Large intestine (tissue), 3 donors: ENCODE measurements around the gene GJC2. TPM values are rescaled to one million over a fixed set of nuclear protein-coding genes. Genes with fewer than 3 reads are reported as not detected.

ENCODE experiments used
- DNase-seq, 2 donors: peaks; one replicate each; pipeline versions ENCODE4 v3.0.0 to v3.0.0-alpha.2; 2013
- H3K27ac ChIP-seq: one replicate; pipeline ENCODE4 v1.5.1; 2013; ENCODE audit warnings: low read length
- H3K27me3 ChIP-seq: 2 replicates; pipeline ENCODE4 v1.6.1; 2013; ENCODE audit warnings: low read length; ENCODE audit not compliant: control insufficient read depth, insufficient read depth
- H3K36me3 ChIP-seq: 2 replicates; pipeline ENCODE4 v1.6.1; 2013; ENCODE audit warnings: low read length; ENCODE audit not compliant: control insufficient read depth, insufficient read depth
- H3K4me1 ChIP-seq: one replicate; pipeline ENCODE4 v1.6.1; 2013; ENCODE audit warnings: low read length; ENCODE audit not compliant: control insufficient read depth, insufficient read depth
- H3K4me3 ChIP-seq: one replicate; pipeline ENCODE4 v1.5.1; 2013; ENCODE audit warnings: low read length
- H3K9me3 ChIP-seq: one replicate; pipeline ENCODE4 v1.6.1; 2013; ENCODE audit warnings: mild to moderate bottlenecking, low read depth, low read length, moderate library complexity; ENCODE audit not compliant: control insufficient read depth
- WGBS: methylation state at CpG from one replicate; pipeline ENCODE4 v1.1.5; 2013; ENCODE audit warnings: low lambda C conversion rate; ENCODE audit not compliant: insufficient coverage; 5-methylcytosine and 5-hydroxymethylcytosine counted together
- polyA plus RNA-seq: library from polyadenylated mRNA; unstranded; fragments of 120-200 nt; gene quantifications from one replicate; pipeline ENCODE4 v1.2.1, GENCODE V29; 2013

GJC2 gene
- polyA plus RNA-seq, 1 donor = 7.2 TPM

DNA sequence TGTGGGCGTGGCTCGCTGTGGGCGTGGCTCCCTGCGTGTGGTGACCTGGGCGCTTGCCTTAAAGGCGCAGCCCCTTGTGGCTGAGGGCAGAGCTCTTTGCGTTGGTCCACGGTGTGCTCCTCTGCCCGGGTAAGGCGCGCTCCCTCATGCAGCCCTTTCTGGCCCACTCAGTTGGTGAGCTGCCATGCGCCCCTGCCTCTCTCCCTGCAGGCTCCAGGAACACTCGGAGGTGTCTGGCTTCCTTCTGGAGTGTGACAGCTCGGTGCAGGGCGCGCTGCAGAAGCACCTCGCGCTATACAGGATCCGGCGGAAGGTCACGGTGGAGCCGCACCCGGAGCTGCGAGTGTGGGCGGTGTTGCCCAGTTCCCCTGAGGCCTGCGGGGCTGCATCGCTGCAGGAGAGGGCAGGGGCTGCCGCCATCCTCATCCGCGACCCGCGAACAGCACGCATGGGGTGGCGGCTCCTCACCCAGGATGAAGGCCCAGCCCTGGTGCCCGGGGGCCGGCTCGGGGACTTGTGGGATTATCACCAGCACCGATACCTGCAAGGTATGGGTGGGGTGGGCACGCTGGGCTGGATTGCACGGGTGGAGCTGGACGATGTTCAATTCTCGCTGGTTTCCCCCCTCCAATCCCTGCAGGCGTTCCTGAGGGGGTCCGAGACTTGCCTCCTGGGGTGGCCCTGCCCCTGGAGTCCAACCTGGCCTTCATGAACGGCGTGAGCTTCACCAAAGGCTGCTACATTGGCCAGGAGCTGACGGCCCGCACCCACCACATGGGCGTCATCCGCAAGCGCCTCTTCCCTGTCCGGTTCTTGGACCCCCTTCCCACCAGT is 25.0 kb downstream of the GJC2 start:
- Histone ChIP-seq H3K36me3 (peaks cover 19% of the 10 kb centered on the region), H3K4me3 (no peak overlapping the region), H3K27me3 (no peaks in the 10 kb centered on the region), H3K4me1 (no peaks in the 10 kb centered on the region), H3K27ac (no peak overlapping the region), H3K9me3 (peaks cover 10% of the 10 kb centered on the region)
- WGBS = no CpG with 5 or more reads among the region's 52 CpGs
- peak in 1 of 2 donors; percentile 51 for DNase-seq

DNA sequence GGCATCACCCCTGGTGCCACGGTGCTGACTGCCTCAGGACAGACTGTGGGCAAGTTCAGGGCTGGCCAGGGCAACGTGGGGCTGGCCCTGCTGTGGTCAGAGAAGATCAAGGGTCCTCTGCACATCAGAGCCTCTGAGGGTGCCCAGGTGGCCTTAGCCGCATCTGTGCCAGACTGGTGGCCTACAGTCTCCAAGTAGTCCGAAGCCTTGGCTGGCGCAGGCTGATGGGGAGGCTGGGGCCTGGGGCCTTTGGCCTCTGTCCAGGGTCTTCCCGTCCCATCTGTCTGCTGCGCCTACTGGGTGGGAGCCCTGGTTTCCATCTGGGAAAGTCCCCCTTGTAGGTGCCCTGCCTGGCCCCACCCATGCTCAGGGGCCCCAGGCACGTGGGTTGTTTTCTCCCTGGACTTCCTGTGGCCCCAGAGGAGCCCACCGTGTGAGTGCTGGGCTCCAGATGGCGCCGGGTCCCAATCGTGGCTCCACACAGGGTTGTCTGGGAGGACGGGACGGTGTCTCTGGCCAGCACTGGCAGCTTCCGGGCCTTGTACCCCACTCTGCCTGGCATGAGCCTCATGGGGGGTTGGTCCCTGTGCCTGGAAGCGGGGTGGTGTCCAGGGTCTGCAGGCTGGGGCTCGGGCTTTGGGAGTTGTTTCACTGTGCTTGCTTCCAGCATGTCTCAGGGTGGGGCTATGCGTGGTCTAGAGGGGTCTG is 25.7 kb downstream of the GJC2 start:
- no peak for DNase-seq
- no peak overlapping the region for H3K27ac ChIP-seq
- H3K4me3 ChIP-seq = no peak overlapping the region
- H3K36me3 ChIP-seq = peaks cover 19% of the 10 kb centered on the region
- H3K27me3 ChIP-seq = no peaks in the 10 kb centered on the region
- no peaks in the 10 kb centered on the region for H3K4me1 ChIP-seq
- no CpG with 5 or more reads among the region's 18 CpGs for WGBS
- H3K9me3 ChIP-seq = peaks cover 10% of the 10 kb centered on the region

DNA sequence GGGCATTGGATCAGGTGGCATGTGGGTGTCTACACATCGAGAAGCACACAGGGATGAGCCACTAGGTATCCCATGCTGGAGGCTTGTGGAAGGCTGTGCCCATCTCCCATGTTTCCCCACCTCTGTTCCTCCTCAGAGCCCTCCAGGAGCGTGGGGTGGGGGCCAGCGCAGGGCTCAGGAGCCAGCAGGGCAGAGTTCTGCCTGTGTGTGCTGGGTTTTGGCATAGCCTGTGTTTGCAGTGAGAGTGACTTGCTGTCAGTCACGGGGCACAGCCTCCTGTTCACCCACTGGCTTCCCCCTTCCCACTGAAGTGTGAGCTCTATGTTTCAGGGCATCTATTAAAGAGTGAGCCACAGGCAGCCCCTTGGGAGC is 26.3 kb downstream of the GJC2 start:
- Histone ChIP-seq H3K36me3 (peaks cover 19% of the 10 kb centered on the region), H3K27me3 (no peaks in the 10 kb centered on the region), H3K9me3 (peaks cover 10% of the 10 kb centered on the region), H3K4me3 (no peak overlapping the region), H3K4me1 (no peaks in the 10 kb centered on the region), H3K27ac (no peak overlapping the region)
- WGBS = no CpG with 5 or more reads among the region's 4 CpGs
- no peak for DNase-seq

GRCh38 chr1:228176461-228177182 is 26.9 kb downstream of the GJC2 start:
- H3K27ac ChIP-seq = no peak overlapping the region
- no peaks in the 10 kb centered on the region for H3K27me3 ChIP-seq
- H3K36me3 ChIP-seq = peaks cover 19% of the 10 kb centered on the region
- H3K9me3 ChIP-seq = peaks cover 10% of the 10 kb centered on the region
- 100% methylated on average over 1 of the region's 19 CpGs for WGBS
- DNase-seq = no peak
- H3K4me3 ChIP-seq = no peak overlapping the region
- H3K4me1 ChIP-seq = no peaks in the 10 kb centered on the region

DNA sequence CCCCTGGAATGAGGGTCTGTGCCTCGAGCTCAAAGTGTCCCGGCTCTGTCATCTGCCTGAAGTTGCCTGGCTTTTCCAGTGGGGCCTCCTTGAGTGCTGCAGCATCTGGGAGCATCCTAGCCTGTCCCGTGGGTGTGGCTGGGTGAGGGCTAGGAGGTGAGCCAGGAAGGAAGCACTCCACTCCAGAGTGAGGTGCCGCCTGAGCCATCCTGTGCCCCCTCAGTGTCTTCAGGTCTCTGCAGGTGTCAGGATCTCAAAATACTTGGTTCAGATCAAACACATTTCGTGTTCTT is 27.4 kb downstream of the GJC2 start:
- Histone ChIP-seq H3K27me3 (no peaks in the 10 kb centered on the region), H3K36me3 (peaks cover 19% of the 10 kb centered on the region), H3K4me3 (no peak overlapping the region), H3K27ac (no peak overlapping the region), H3K9me3 (peaks cover 10% of the 10 kb centered on the region), H3K4me1 (no peaks in the 10 kb centered on the region)
- no CpG with 5 or more reads among the region's 5 CpGs for WGBS
- DNase-seq = no peak

- Histone ChIP-seq H3K27ac (peak overlapping the region; percentile 13), H3K36me3 (peaks cover 19% of the 10 kb centered on the region), H3K9me3 (peaks cover 10% of the 10 kb centered on the region), H3K4me1 (no peaks in the 10 kb centered on the region), H3K4me3 (no peak overlapping the region), H3K27me3 (no peaks in the 10 kb centered on the region)
- DNase-seq = no peak
- no CpG with 5 or more reads among the region's 12 CpGs for WGBS
Observed at GRCh38 chr1:228177721-228178710, 28.3 kb downstream of the GJC2 start.

- 63% methylated on average over 2 of the region's 12 CpGs for WGBS
- Histone ChIP-seq H3K4me1 (no peaks in the 10 kb centered on the region), H3K27ac (peak overlapping the region; percentile 13), H3K36me3 (peaks cover 19% of the 10 kb centered on the region), H3K27me3 (no peaks in the 10 kb centered on the region), H3K9me3 (peaks cover 6% of the 10 kb centered on the region), H3K4me3 (no peak overlapping the region)
- DNase-seq = peak in 1 of 2 donors; percentile 19
Observed at GRCh38 chr1:228178737-228179684, 29.3 kb downstream of the GJC2 start.

- Histone ChIP-seq H3K9me3 (no peaks in the 10 kb centered on the region), H3K4me3 (no peak overlapping the region), H3K27ac (no peak overlapping the region), H3K36me3 (peaks cover 11% of the 10 kb centered on the region), H3K27me3 (no peaks in the 10 kb centered on the region), H3K4me1 (no peaks in the 10 kb centered on the region)
- no peak for DNase-seq
- WGBS = no CpG with 5 or more reads among the region's 4 CpGs
Observed at GRCh38 chr1:228180271-228180958, 30.7 kb downstream of the GJC2 start.
